Measurements from ENCODE around the gene BICD1.
A peak's percentile ranks its signal among the peaks of the same experiment; 100 is the strongest.

Gene BICD1

DNA sequence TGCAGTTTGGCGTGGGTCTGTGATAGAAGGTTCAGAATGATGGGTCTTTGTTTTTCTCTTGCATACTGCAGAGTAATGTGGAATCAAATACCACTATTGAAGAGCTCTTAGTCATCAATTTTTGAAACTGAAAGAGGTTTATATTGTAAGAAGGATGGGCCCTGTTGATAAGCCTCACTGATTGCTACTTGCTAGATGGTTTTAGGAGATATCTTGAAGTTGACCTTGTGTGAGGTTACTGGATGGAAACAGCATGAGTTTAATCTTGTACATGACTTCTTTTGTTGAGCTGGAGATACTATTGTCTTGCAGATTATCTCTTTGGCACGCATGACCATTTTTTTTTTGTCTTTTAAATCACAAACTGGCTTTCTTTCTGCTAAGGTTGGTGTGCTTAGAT, 13.8 kb downstream of the BICD1 start:
- H2AFZ ChIP-seq (ENCODE audit: low read depth): no peak overlapping the region
- no peaks in the 10 kb centered on the region for H3K27me3 ChIP-seq (ENCODE audit: insufficient read depth, low read depth)
- no peak overlapping the region for H3K4me3 ChIP-seq (IDR thresholded peaks at IDR 0.05; ENCODE audit: insufficient read depth, low read depth, low read length)
- peak overlapping the region; percentile 48; the same call in 1 of the 2 replicates for H3K27ac ChIP-seq
- H3K4me2 ChIP-seq: peak overlapping the region; percentile 24
- TF ChIP-seq, protein P1, sequence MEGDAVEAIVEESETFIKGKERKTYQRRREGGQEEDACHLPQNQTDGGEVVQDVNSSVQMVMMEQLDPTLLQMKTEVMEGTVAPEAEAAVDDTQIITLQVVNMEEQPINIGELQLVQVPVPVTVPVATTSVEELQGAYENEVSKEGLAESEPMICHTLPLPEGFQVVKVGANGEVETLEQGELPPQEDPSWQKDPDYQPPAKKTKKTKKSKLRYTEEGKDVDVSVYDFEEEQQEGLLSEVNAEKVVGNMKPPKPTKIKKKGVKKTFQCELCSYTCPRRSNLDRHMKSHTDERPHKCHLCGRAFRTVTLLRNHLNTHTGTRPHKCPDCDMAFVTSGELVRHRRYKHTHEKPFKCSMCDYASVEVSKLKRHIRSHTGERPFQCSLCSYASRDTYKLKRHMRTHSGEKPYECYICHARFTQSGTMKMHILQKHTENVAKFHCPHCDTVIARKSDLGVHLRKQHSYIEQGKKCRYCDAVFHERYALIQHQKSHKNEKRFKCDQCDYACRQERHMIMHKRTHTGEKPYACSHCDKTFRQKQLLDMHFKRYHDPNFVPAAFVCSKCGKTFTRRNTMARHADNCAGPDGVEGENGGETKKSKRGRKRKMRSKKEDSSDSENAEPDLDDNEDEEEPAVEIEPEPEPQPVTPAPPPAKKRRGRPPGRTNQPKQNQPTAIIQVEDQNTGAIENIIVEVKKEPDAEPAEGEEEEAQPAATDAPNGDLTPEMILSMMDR (conservative IDR thresholded peaks at IDR 0.05; ENCODE audit: low read depth, low read length): no peak
- no peaks in the 10 kb centered on the region for H4K20me1 ChIP-seq (ENCODE audit: insufficient read depth)
- peaks cover 7% of the 10 kb centered on the region; the same call in 1 of the 2 replicates for H3K79me2 ChIP-seq (ENCODE audit: insufficient read depth, low read depth)
- no peak overlapping the region for H3K9ac ChIP-seq
- H3K36me3 ChIP-seq (ENCODE audit: insufficient read depth): no peaks in the 10 kb centered on the region
- peaks cover 48% of the 10 kb centered on the region for H3K4me1 ChIP-seq (ENCODE audit: low read depth, poor library complexity, severe bottlenecking)

DNA sequence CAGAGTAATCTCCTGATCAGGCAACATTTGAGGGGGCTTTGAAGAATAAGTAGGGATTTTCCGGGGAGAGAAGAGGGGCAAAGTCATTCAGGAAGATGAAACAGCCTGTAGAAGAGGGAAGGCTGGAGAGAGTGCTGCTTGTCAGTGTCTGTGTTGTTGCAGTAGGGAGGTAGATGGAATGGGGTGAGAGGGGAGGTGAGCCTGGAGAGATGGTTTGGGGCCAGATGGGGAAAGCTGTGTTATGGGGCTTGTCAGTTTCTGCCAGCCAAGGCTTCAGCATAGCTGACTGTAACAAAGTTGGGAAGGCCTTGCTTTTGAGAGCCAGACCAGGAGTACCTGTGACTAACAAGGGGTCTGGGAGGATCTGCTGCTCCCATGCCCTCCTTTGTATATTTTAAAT, 18.0 kb downstream of the BICD1 start:
- no peaks in the 10 kb centered on the region for H4K20me1 ChIP-seq (ENCODE audit: insufficient read depth)
- no peaks in the 10 kb centered on the region for H3K27me3 ChIP-seq (ENCODE audit: insufficient read depth, low read depth)
- TF ChIP-seq, protein P1 (conservative IDR thresholded peaks at IDR 0.05; ENCODE audit: low read depth, low read length): no peak
- no peak overlapping the region for H3K4me3 ChIP-seq (IDR thresholded peaks at IDR 0.05; ENCODE audit: insufficient read depth, low read depth, low read length)
- no peak overlapping the region for H2AFZ ChIP-seq (ENCODE audit: low read depth)
- no peak overlapping the region for H3K9ac ChIP-seq
- H3K27ac ChIP-seq: no peak overlapping the region
- H3K36me3 ChIP-seq (ENCODE audit: insufficient read depth): no peaks in the 10 kb centered on the region
- H3K4me2 ChIP-seq: no peak overlapping the region
- peaks cover 7% of the 10 kb centered on the region; the same call in 1 of the 2 replicates for H3K79me2 ChIP-seq (ENCODE audit: insufficient read depth, low read depth)
- peaks cover 33% of the 10 kb centered on the region for H3K4me1 ChIP-seq (ENCODE audit: low read depth, poor library complexity, severe bottlenecking)

DNA sequence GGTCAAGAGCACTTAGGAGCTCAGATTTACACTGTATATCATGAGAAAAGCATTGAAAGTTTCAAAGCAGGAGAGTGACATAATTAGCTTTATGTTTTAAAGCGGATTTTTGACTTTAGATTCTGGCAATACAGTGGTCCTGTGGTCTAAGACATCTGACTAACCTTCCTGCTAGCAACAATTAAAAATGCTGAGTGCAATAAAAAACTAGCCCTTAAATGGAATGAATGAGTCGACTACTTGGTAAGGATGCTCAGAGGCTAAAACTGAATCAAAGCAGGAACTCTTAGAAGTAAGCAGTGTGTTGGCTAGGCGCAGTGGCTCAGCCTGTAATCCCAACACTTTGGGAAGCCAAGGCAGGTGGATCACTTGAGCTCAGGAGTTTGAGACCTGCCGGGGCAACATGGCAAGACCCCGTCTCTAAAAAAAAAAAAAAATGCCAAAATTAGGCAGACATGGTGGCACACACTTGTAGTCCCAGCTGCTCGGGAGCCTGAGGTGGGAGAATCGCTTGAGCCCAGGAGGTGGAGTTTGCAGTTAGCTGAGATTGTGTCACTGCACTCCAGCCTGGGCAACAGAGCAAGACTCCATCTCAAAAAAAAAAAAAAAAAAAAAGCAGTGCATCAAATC, 18.9 kb downstream of the BICD1 start:
- Histone ChIP-seq H3K9ac (no peak overlapping the region), H3K27ac (no peak overlapping the region), H3K4me1 (ENCODE audit: low read depth, poor library complexity, severe bottlenecking) (peaks cover 24% of the 10 kb centered on the region), H2AFZ (ENCODE audit: low read depth) (no peak overlapping the region), H3K27me3 (ENCODE audit: insufficient read depth, low read depth) (no peaks in the 10 kb centered on the region), H3K4me3 (IDR thresholded peaks at IDR 0.05; ENCODE audit: insufficient read depth, low read depth, low read length) (no peak overlapping the region), H3K79me2 (ENCODE audit: insufficient read depth, low read depth) (peaks cover 7% of the 10 kb centered on the region; the same call in 1 of the 2 replicates), H3K4me2 (no peak overlapping the region), H3K36me3 (ENCODE audit: insufficient read depth) (no peaks in the 10 kb centered on the region), H4K20me1 (ENCODE audit: insufficient read depth) (no peaks in the 10 kb centered on the region)
- TF ChIP-seq, protein P1 (conservative IDR thresholded peaks at IDR 0.05; ENCODE audit: low read depth, low read length): no peak

DNA sequence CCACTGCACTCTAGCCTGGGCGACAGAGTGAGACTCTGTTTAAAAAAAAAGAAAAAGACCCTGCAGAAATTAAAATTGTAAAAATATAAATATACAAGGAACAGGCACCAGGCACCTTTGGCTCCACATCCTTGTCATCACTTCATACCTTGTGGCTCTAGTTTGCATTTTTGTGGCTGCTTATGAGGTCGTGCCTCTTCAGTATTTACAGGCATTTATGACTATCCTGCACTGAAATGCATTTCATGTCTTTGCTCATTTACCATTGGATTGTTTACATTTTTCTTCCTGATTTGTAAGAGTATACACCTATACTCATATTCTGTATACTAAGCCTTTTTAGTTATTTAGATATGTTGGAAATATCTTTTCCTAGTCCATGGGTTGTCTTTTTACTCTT, 20.1 kb downstream of the BICD1 start:
- Histone ChIP-seq H3K4me2 (no peak overlapping the region), H3K79me2 (ENCODE audit: insufficient read depth, low read depth) (peaks cover 7% of the 10 kb centered on the region; the same call in 1 of the 2 replicates), H3K4me1 (ENCODE audit: low read depth, poor library complexity, severe bottlenecking) (peaks cover 18% of the 10 kb centered on the region), H3K27ac (no peak overlapping the region), H3K9ac (no peak overlapping the region), H3K36me3 (ENCODE audit: insufficient read depth) (no peaks in the 10 kb centered on the region), H3K4me3 (IDR thresholded peaks at IDR 0.05; ENCODE audit: insufficient read depth, low read depth, low read length) (no peak overlapping the region), H4K20me1 (ENCODE audit: insufficient read depth) (no peaks in the 10 kb centered on the region), H2AFZ (ENCODE audit: low read depth) (no peak overlapping the region), H3K27me3 (ENCODE audit: insufficient read depth, low read depth) (no peaks in the 10 kb centered on the region)
- TF ChIP-seq, protein P1 (conservative IDR thresholded peaks at IDR 0.05; ENCODE audit: low read depth, low read length): no peak

Measured in KMS-11 (cell line).